Heart left ventricle (tissue), 16 donors: ENCODE results near the gene DCTPP1. TPM values are rescaled to one million over a fixed set of nuclear protein-coding genes. Genes with fewer than 3 reads are reported as not detected.

Experiments used
- ATAC-seq, 4 donors: fragments of 200-7000 bp; cut with Tn5 transposase; one replicate each; pipeline ENCODE4 v1.9.1; 2020 to 2022; ENCODE audit warnings: moderate library complexity in 4 of 4, mild to moderate bottlenecking in 3 of 4, moderate number of reproducible peaks in 1 of 4
- DNase-seq, 5 donors: peaks; one replicate each; pipeline ENCODE4 v3.0.0-alpha.2; 2020
- H3K27ac ChIP-seq, 12 donors: fragments of 200-600 bp; sonication (generic) in 4 of 12; one replicate each; pipeline versions ENCODE4 v1.5.0 to v1.8.0; 2016 to 2022; ENCODE audit warnings: mild to moderate bottlenecking in 2 of 12
- H3K27me3 ChIP-seq, 9 donors: fragments of 200-600 bp; sonication (generic) in 2 of 9; one replicate each; pipeline versions ENCODE4 v1.5.1 to v1.8.0; 2016 to 2022; ENCODE audit warnings: mild to moderate bottlenecking in 3 of 9
- H3K36me3 ChIP-seq, 9 donors: fragments of 200-600 bp; sonication (generic) in 2 of 9; one replicate each; pipeline versions ENCODE4 v1.5.0 to v1.8.0; 2018 to 2022; ENCODE audit warnings: mild to moderate bottlenecking in 2 of 9
- H3K4me1 ChIP-seq, 12 donors: fragments of 200-600 bp; sonication (generic) in 4 of 12; one replicate each; pipeline versions ENCODE4 v1.5.0 to v1.8.0; 2016 to 2022; ENCODE audit warnings: mild to moderate bottlenecking in 3 of 12
- H3K4me3 ChIP-seq, 12 donors: fragments of 200-600 bp; sonication (generic) in 4 of 12; one replicate each; pipeline versions ENCODE4 v1.5.0 to v1.8.0; 2017 to 2022; ENCODE audit warnings: mild to moderate bottlenecking in 9 of 12, moderate library complexity in 4 of 12
- H3K9me3 ChIP-seq, 12 donors: fragments of 200-600 bp; sonication (generic) in 4 of 12; one replicate each; pipeline versions ENCODE4 v1.5.0 to v1.8.0; 2016 to 2022; ENCODE audit warnings: mild to moderate bottlenecking in 1 of 12
- CTCF ChIP-seq, 12 donors: fragments of 200-600 bp; sonication (generic) in 4 of 12; IDR thresholded peaks; one replicate each; pipeline versions ENCODE4 v1.5.0 to v1.8.0; 2018 to 2022; ENCODE audit warnings: antibody characterized with exemption in 12 of 12, mild to moderate bottlenecking in 5 of 12
- POLR2A ChIP-seq, 2 donors: fragments of 450-650 bp; IDR thresholded peaks; one replicate each; pipeline ENCODE4 v1.6.1; 2017; ENCODE audit warnings: antibody characterized with exemption in 2 of 2, mild to moderate bottlenecking in 2 of 2, moderate library complexity in 2 of 2
- WGBS, 4 donors: extraction: QIAGEN DNeasy Blood & Tissue Kit in 2 of 4; methylation state at CpG; one replicate each; pipeline versions ENCODE4 v1.1.5 to v1.1.7; 2013 to 2018; 5-methylcytosine and 5-hydroxymethylcytosine counted together
- intact Hi-C, 10 donors: fragments of 100-400 bp; cut with DNase I; formaldehyde crosslinking; loops; one replicate each; pipeline versions ENCODE4 v1.11.1 to v1.14.2; 2022
- polyA plus RNA-seq, 2 donors: library from polyadenylated mRNA; stranded (reverse); fragments of 200-250 nt; gene quantifications; one replicate each; pipeline ENCODE4 v1.2.3, GENCODE V29; 2013
- total RNA-seq, 9 donors: library from RNA; depleted of rRNA in 2 of 9; stranded (reverse); fragments of >200 nt in 2 of 9; fragmentation: NEBNext Ultra II Directional in 3 of 9; extraction: Animal tissue kit (Norgen Biotek cat#: 25700) in 3 of 9; gene quantifications; one replicate each; pipeline versions ENCODE4 v1.1.0 to v1.2.4, GENCODE V29; 2016 to 2023
- donor health status: ischemic (EF 13 %, LVEDD 7.1; RV severe dilation, severe dysfunction).
- donor health status: healthy with polysubstance abuse.
- donor health status: DM: no; HTN: yes; CAD: no.
- donor health status: DM: no; HTN: no; CAD: no.
- donor health status: ischemic (EF 25% LVEDD 6.9; RV normal size, moderate dysfunction).
- donor health status: ischemic (EF 25% LVEDD 5.7; RV mildly dilated, moderate dysfunction).
- donor health status: healthy.
- donor health status: DM: yes; HTN: yes; CAD: no.
- donor health status: ischemic (EF 35%, LVEDD 5.7; RV mildly dilated, moderate dysfunction).
- donor health status: nonischemic (EF 11% LVEDD 7.7; RV severe dilation, severe dysfunction).
- donor health status: DM: yes; HTN: yes; CAD: no.
- donor health status: PGD.
- donor health status: ischemic (EF 29% LVEDD 5.4; RV normal size, mild dysfunction).
- donor health status: nonischemic (EF 23%, LVEDD 6.1; RV moderate dilation, normal function).

DCTPP1 gene
- total and polyA plus RNA-seq, 11 donors = 13.8 to 68.7 (median 28.4) TPM

GRCh38 chr16:30407804-30408534 is 21.9 kb downstream of the DCTPP1 start:
- peaks cover 0 to 21% (median 12%) of the 10 kb centered on the region in 9 donors for H3K36me3 ChIP-seq
- peak overlapping the region; percentile 61 to 93 (median 85) for H3K27ac ChIP-seq
- DNase-seq (peak in 1 of 5 donors; percentile 54), ATAC-seq (peak; percentile 2 to 57 (median 18))
- no peaks in the 10 kb centered on the region for H3K9me3 ChIP-seq
- 13 to 15% (median 15%) methylated on average over 16 to 19 of the region's 19 CpGs for whole genome bisulfite sequencing, 4 donors
- peak overlapping the region; percentile 54 to 96 (median 76) for H3K4me3 ChIP-seq
- TF ChIP-seq POLR2A (IDR thresholded peaks at IDR 0.05) = no peak
- TF ChIP-seq CTCF (IDR thresholded peaks at IDR 0.05) = no peak
- no peaks in the 10 kb centered on the region for H3K27me3 ChIP-seq
- intact Hi-C loops = loop anchor here in 4 of 10 donors (2.0 to 10.0 kb wide), 6 partner anchors 29 to 336 kb away; partner anchors contain the start of genes TBX6 (in 2 of the 4) and YPEL3 (in 1 of the 4)
- peaks cover 0 to 33% (median 17%) of the 10 kb centered on the region in 12 donors for H3K4me1 ChIP-seq

GRCh38 chr16:30407102-30407803 is 22.6 kb downstream of the DCTPP1 start, which contains the start of gene ZNF771:
ZNF771 (plus strand) TSS chr16:30407606; CDS start chr16:30408054, 448 bp downstream.
- intact Hi-C loops = loop anchor here in 4 of 10 donors (2.0 to 10.0 kb wide), 6 partner anchors 28 to 335 kb away; partner anchors contain the start of genes TBX6 (in 2 of the 4) and YPEL3 (in 1 of the 4)
- H3K36me3 ChIP-seq = peaks cover 0 to 13% (median 8%) of the 10 kb centered on the region in 9 donors
- H3K9me3 ChIP-seq = no peaks in the 10 kb centered on the region
- H3K27ac ChIP-seq = peak within 1 kb of the TSS; percentile 61 to 93 (median 85)
- 0 to 1% (median 0%) methylated on average over 25 to 65 of the region's 65 CpGs for WGBS, 4 donors
- ATAC-seq (peak; percentile 83 to 97 (median 96)), DNase-seq (peak; percentile 94 to 97 (median 94))
- H3K4me1 ChIP-seq = peaks cover 0 to 33% (median 17%) of the 10 kb centered on the region in 12 donors
- no peaks in the 10 kb centered on the region for H3K27me3 ChIP-seq
- peak within 1 kb of the TSS; percentile 54 to 96 (median 76) for H3K4me3 ChIP-seq
- TF ChIP-seq POLR2A (IDR thresholded peaks at IDR 0.05) (peak in 1 of 2 donors; percentile 59), CTCF (IDR thresholded peaks at IDR 0.05) (peak in 3 of 12 donors; percentile 15 to 18 (median 15))

- Histone ChIP-seq H3K27ac (peak overlapping the region in 11 of 12 donors; percentile 76 to 93 (median 85)), H3K27me3 (no peaks in the 10 kb centered on the region), H3K4me3 (peak overlapping the region; percentile 54 to 96 (median 76)), H3K9me3 (no peaks in the 10 kb centered on the region), H3K36me3 (peaks cover 0 to 8% (median 5%) of the 10 kb centered on the region in 9 donors), H3K4me1 (peaks cover 0 to 33% (median 17%) of the 10 kb centered on the region in 12 donors)
- intact Hi-C loops = loop anchor here in 4 of 10 donors (2.0 to 10.0 kb wide), 6 partner anchors 28 to 334 kb away; partner anchors contain the start of genes TBX6 (in 2 of the 4) and YPEL3 (in 1 of the 4)
- DNase-seq (no peak), ATAC-seq (no peak)
- TF ChIP-seq CTCF (IDR thresholded peaks at IDR 0.05) (no peak), POLR2A (IDR thresholded peaks at IDR 0.05) (no peak)
- WGBS, 4 donors = 15 to 22% (median 19%) methylated on average over 14 of the region's 14 CpGs
Observed at GRCh38 chr16:30406795-30407101, 23.1 kb downstream of the DCTPP1 start.
